Skeletal muscle cell (primary cell): Measurements from ENCODE around the gene GOLGA8M.
"Not testable (repeated sequence)": the region's sequence is repeated elsewhere in the genome, so short reads cannot be mapped to it uniquely, and the experiment has no call there.

Source experiments
- DNase-seq: peaks from one replicate; pipeline ENCODE4 v3.0.0-alpha.2; 2010; ENCODE audit warnings: low read depth
- H3K4me3 ChIP-seq: 2 replicates; pipeline ENCODE4 v1.5.1; 2011; ENCODE audit warnings: low read depth, mild to moderate bottlenecking, control low read depth, low read length, moderate library complexity

Gene GOLGA8M

GRCh38 chr15:28666402-28666801, 45.8 kb downstream of the GOLGA8M start:
- not testable (repeated sequence) for H3K4me3 ChIP-seq, DNase-seq

GRCh38 chr15:28664575-28664974, 47.6 kb downstream of the GOLGA8M start:
- not testable (repeated sequence) for H3K4me3 ChIP-seq, DNase-seq

- not testable (repeated sequence) for DNase-seq, H3K4me3 ChIP-seq
Measured at GRCh38 chr15:28663717-28664116, 48.5 kb downstream of the GOLGA8M start.

GRCh38 chr15:28660750-28661149, 51.5 kb downstream of the GOLGA8M start:
- not testable (repeated sequence) for DNase-seq

GRCh38 chr15:28656018-28656360, 56.2 kb downstream of the GOLGA8M start:
- DNase-seq, H3K4me3 ChIP-seq: not testable (repeated sequence)

More at GRCh38 chr15:28660750-28661149, 51.5 kb downstream of the GOLGA8M start:
- not testable (repeated sequence) for H3K4me3 ChIP-seq

- H3K4me3 ChIP-seq, DNase-seq: not testable (repeated sequence)
Measured at GRCh38 chr15:28655329-28656017, 56.7 kb downstream of the GOLGA8M start.

- DNase-seq, H3K4me3 ChIP-seq: not testable (repeated sequence)
Measured at GRCh38 chr15:28654194-28654593, 58.0 kb downstream of the GOLGA8M start.

GRCh38 chr15:28652538-28652937, 59.7 kb downstream of the GOLGA8M start:
- DNase-seq, H3K4me3 ChIP-seq: not testable (repeated sequence)
